Uterus (tissue), 2 donors: ENCODE measurements around the gene GUCY1A1.

Experiments
- POLR2A ChIP-seq, 2 donors: fragments of 450-650 bp; IDR thresholded peaks; one replicate each; pipeline ENCODE4 v1.6.1; 2016; ENCODE audit warnings: antibody characterized with exemption in 2 of 2, mild to moderate bottlenecking in 1 of 2, moderate library complexity in 1 of 2
- TF ChIP-seq, protein P1 (sequence below), 4 experiments: fragments of 200-600 bp in 2 of 4; fragments of 450-650 bp in 2 of 4; sonication (generic) in 2 of 4; IDR thresholded peaks; one replicate each; pipeline ENCODE4 v1.5.1; 2016 to 2019; ENCODE audit warnings: antibody characterized with exemption in 4 of 4, mild to moderate bottlenecking in 2 of 4, moderate library complexity in 1 of 4

- TF ChIP-seq, protein P1, sequence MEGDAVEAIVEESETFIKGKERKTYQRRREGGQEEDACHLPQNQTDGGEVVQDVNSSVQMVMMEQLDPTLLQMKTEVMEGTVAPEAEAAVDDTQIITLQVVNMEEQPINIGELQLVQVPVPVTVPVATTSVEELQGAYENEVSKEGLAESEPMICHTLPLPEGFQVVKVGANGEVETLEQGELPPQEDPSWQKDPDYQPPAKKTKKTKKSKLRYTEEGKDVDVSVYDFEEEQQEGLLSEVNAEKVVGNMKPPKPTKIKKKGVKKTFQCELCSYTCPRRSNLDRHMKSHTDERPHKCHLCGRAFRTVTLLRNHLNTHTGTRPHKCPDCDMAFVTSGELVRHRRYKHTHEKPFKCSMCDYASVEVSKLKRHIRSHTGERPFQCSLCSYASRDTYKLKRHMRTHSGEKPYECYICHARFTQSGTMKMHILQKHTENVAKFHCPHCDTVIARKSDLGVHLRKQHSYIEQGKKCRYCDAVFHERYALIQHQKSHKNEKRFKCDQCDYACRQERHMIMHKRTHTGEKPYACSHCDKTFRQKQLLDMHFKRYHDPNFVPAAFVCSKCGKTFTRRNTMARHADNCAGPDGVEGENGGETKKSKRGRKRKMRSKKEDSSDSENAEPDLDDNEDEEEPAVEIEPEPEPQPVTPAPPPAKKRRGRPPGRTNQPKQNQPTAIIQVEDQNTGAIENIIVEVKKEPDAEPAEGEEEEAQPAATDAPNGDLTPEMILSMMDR (IDR thresholded peaks at IDR 0.05), result no peak
- TF ChIP-seq POLR2A (IDR thresholded peaks at IDR 0.05), result no peak
Measured at GRCh38 chr4:155626561-155626960, 40.1 kb upstream of the GUCY1A1 start.
